Pancreas (tissue), 10 donors: ENCODE results near the gene SCYL3. TPM values are rescaled to one million over a fixed set of nuclear protein-coding genes. Genes with fewer than 3 reads are reported as not detected.

ENCODE experiments used
- ATAC-seq, 4 donors: fragments of 200-7000 bp; cut with Tn5 transposase; one replicate each; pipeline versions ENCODE4 v1.8.0 to v1.9.1; 2020; ENCODE audit warnings: mild to moderate bottlenecking in 4 of 4, moderate library complexity in 4 of 4
- DNase-seq, 6 donors: peaks; one replicate each; pipeline ENCODE4 v3.0.0-alpha.2; 2020
- FAIRE-seq: peaks from 2 replicates; lab custom pipeline; 2012; peaks lifted over from hg19 to GRCh38; lab: Jason Lieb, UNC
- H3K27ac ChIP-seq, 4 donors: fragments of 200-600 bp; sonication (generic); 1 replicate in 3 of 4; 2 replicates in 1 of 4; pipeline versions ENCODE4 v1.5.0 to v1.8.0; 2020
- H3K27me3 ChIP-seq, 4 donors: fragments of 200-600 bp; one replicate each; pipeline ENCODE4 v1.8.0; 2021
- H3K36me3 ChIP-seq, 3 donors: fragments of 200-600 bp; sonication (generic) in 1 of 3; one replicate each; pipeline versions ENCODE4 v1.5.0 to v1.8.0; 2020 to 2021
- H3K4me1 ChIP-seq, 3 donors: fragments of 200-600 bp; one replicate each; pipeline ENCODE4 v1.8.0; 2021
- H3K4me3 ChIP-seq, 4 donors: fragments of 200-600 bp; sonication (generic) in 2 of 4; one replicate each; pipeline versions ENCODE4 v1.5.0 to v1.8.0; 2020 to 2021
- H3K9me3 ChIP-seq, 4 donors: fragments of 200-600 bp; one replicate each; pipeline ENCODE4 v1.8.0; 2021
- WGBS, 2 donors: extraction: QIAGEN DNeasy Blood & Tissue Kit; methylation state at CpG; one replicate each; pipeline ENCODE4 v1.1.7; 2013; 5-methylcytosine and 5-hydroxymethylcytosine counted together
- intact Hi-C, 3 donors: fragments of 100-400 bp; cut with DNase I; formaldehyde crosslinking; loops; one replicate each; pipeline versions ENCODE4 v1.11.1 to v1.14.2; 2022
- polyA plus RNA-seq, 2 donors: library from polyadenylated mRNA; stranded (reverse); fragments of 200-250 nt; gene quantifications; one replicate each; pipeline ENCODE4 v1.2.3, GENCODE V29; 2013
- total RNA-seq, 6 donors: library from RNA; stranded (reverse); fragmentation: NEBNext Ultra II Directional in 4 of 6; extraction: Animal tissue kit (Norgen Biotek cat#: 25700) in 4 of 6; gene quantifications; one replicate each; pipeline versions ENCODE4 v1.2.1 to v1.2.4, GENCODE V29; 2021 to 2023
- TF ChIP-seq, protein P1 (sequence below), 4 donors: fragments of 200-600 bp; sonication (generic) in 3 of 4; IDR thresholded peaks; one replicate each; pipeline versions ENCODE4 v1.5.0 to v1.8.0; 2021; ENCODE audit warnings: antibody characterized with exemption in 4 of 4
- donor health status: healthy with polysubstance abuse.
- donor health status: DM: no; HTN: no; CAD: no; lungs with moderate emphysema.
- donor health status: DM: no; HTN: no; CAD: no.
- donor health status: control.
- donor health status: control.
- donor health status: Bipolar disorder and iron deficiency.
- donor health status: DM: yes; HTN: yes; CAD: no.
- donor health status: DM: no; HTN: no; CAD: no.
- donor health status: DM: no; HTN: no; CAD: no.
- donor health status: DM: yes; HTN: yes; CAD: no.

Gene SCYL3
- total and polyA plus RNA-seq, 8 donors, result 2.9 to 9.0 (median 5.2) TPM

DNA sequence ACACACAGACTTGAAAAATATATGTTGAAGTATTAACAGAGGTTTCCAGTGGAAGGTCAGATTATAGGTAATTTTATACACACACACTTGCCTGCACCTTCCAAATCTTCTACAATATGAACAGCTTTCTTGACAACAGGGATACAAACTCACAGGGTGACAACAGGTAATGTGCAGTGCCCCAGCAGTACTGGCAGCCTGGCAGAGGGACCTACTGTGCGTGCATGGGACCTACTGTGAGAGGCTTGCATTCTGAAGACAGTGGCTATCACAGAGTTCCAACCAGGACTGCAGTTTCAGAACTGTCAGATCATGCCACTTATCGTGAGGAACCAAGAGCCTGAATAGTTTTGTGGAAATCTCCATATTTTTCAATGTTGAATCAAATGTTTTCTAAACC, 3.8 kb downstream of the SCYL3 start:
- DNase-seq (no peak), ATAC-seq (no peak), FAIRE-seq (no peak)
- peaks cover 18 to 47% (median 34%) of the 10 kb centered on the region in 3 donors for H3K4me1 ChIP-seq
- H3K36me3 ChIP-seq, result peaks cover 0 to 6% (median 0%) of the 10 kb centered on the region in 3 donors
- H3K9me3 ChIP-seq, result no peaks in the 10 kb centered on the region
- no peaks in the 10 kb centered on the region for H3K27me3 ChIP-seq
- intact Hi-C loops, result no loop called here
- WGBS, 2 donors, result 88 to 91% methylated on average over 2 of the region's 2 CpGs
- H3K4me3 ChIP-seq, result no peak overlapping the region
- H3K27ac ChIP-seq, result peak overlapping the region in 1 of 4 donors; percentile 98
- TF ChIP-seq, protein P1, sequence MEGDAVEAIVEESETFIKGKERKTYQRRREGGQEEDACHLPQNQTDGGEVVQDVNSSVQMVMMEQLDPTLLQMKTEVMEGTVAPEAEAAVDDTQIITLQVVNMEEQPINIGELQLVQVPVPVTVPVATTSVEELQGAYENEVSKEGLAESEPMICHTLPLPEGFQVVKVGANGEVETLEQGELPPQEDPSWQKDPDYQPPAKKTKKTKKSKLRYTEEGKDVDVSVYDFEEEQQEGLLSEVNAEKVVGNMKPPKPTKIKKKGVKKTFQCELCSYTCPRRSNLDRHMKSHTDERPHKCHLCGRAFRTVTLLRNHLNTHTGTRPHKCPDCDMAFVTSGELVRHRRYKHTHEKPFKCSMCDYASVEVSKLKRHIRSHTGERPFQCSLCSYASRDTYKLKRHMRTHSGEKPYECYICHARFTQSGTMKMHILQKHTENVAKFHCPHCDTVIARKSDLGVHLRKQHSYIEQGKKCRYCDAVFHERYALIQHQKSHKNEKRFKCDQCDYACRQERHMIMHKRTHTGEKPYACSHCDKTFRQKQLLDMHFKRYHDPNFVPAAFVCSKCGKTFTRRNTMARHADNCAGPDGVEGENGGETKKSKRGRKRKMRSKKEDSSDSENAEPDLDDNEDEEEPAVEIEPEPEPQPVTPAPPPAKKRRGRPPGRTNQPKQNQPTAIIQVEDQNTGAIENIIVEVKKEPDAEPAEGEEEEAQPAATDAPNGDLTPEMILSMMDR (IDR thresholded peaks at IDR 0.05), result no peak

DNA sequence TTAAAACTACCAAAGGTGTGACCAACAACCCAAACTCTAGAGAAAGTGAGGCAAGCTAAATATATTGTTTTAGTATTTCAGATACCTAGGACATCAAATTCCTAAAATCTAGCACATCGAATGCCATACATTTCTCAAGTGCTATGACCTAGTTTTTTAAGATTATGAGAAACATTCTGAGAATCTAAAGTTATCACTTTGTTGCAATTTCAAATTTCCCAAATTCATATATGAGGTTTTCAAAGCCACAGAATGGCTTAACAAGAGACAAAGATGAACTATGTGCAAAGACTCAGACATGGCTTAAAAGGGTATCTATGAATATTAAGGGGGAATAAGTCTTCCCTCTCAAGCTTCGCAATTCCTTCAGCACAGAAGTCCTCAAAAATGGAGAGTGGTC, 6.8 kb downstream of the SCYL3 start:
- Histone ChIP-seq H3K4me1 (peaks cover 13 to 41% (median 33%) of the 10 kb centered on the region in 3 donors), H3K27ac (no peak overlapping the region), H3K36me3 (peaks cover 0 to 6% (median 0%) of the 10 kb centered on the region in 3 donors), H3K27me3 (no peaks in the 10 kb centered on the region), H3K4me3 (no peak overlapping the region), H3K9me3 (no peaks in the 10 kb centered on the region)
- TF ChIP-seq, protein P1 (IDR thresholded peaks at IDR 0.05), result no peak
- ATAC-seq (no peak), FAIRE-seq (no peak), DNase-seq (no peak)
- WGBS, 2 donors, result 93 to 95% methylated on average over 2 of the region's 2 CpGs
- intact Hi-C loops, result no loop called here

DNA sequence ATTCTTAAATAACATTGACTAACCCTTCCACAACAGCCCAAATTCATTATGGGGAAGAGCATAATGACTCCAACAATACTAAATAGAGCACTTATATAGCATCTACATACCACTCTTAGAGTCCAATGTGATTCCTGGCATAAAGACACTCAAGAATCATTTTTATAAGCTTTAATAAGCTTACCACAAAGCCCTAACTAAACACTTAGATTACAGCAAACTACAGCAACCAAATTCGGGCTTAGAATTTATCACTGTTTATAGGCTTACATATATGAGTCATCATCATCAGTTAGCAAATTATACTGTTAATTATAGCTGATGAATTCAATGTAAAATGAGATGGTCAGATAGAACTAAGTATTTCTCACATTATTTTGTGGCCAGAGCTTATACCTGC, 7.3 kb downstream of the SCYL3 start:
- Histone ChIP-seq H3K9me3 (no peaks in the 10 kb centered on the region), H3K4me3 (no peak overlapping the region), H3K27ac (no peak overlapping the region), H3K36me3 (peaks cover 0 to 6% (median 0%) of the 10 kb centered on the region in 3 donors), H3K27me3 (no peaks in the 10 kb centered on the region), H3K4me1 (peaks cover 11 to 38% (median 29%) of the 10 kb centered on the region in 3 donors)
- intact Hi-C loops, result no loop called here
- no peak for FAIRE-seq
- no peak for ATAC-seq
- WGBS, 2 donors, result 77% methylated on average over 1 of the region's 1 CpG
- TF ChIP-seq, protein P1 (IDR thresholded peaks at IDR 0.05), result no peak
- no peak for DNase-seq

DNA sequence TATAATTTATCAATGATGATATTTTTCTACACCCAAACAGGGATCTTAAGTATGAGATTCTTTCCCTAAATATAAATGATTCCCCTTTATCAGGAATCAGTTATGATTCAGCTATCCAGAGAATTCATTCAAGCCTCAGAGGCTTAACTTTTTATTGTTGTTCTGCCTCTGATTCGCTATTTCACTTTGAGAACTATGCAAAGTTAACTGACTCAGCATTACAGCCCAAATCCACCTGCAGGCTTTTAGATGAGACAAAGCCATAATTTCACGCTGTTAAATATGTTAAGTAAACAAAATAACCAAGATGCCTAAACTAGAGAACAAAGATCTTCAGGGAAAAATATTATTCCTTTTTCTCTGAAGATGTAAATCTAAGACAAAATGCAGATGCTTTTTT, 8.5 kb downstream of the SCYL3 start:
- TF ChIP-seq, protein P1 (IDR thresholded peaks at IDR 0.05), result no peak
- peaks cover 0 to 6% (median 0%) of the 10 kb centered on the region in 3 donors for H3K36me3 ChIP-seq
- no peaks in the 10 kb centered on the region for H3K27me3 ChIP-seq
- FAIRE-seq, result no peak
- no peaks in the 10 kb centered on the region for H3K9me3 ChIP-seq
- no peak overlapping the region for H3K27ac ChIP-seq
- ATAC-seq, result no peak
- WGBS, 2 donors, result 89 to 94% methylated on average over 2 of the region's 2 CpGs
- no peak for DNase-seq
- no peak overlapping the region for H3K4me3 ChIP-seq
- intact Hi-C loops, result no loop called here
- H3K4me1 ChIP-seq, result peaks cover 5 to 26% (median 17%) of the 10 kb centered on the region in 3 donors

DNA sequence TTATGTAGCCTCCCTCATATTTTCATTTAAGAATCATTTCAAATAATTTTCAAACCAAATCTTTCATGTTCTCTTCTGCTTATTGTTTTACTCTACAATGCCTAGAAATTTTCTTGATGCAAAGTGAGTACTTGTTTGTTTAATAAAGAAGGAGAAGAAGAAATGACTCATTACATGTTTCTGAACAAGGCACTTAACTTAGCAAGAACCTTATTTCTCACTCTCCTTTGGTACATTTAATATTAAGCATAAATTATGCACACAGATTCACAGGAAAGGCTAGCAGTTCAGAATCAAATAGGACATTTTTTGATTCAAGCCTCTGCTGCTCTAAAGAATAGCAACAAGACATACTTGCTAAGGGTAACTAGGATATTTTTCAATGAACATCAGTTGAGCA, 9.1 kb downstream of the SCYL3 start:
- intact Hi-C loops, result no loop called here
- FAIRE-seq (no peak), DNase-seq (no peak), ATAC-seq (no peak)
- no peaks in the 10 kb centered on the region for H3K9me3 ChIP-seq
- TF ChIP-seq, protein P1 (IDR thresholded peaks at IDR 0.05), result no peak
- peaks cover 0 to 21% (median 12%) of the 10 kb centered on the region in 3 donors for H3K4me1 ChIP-seq
- no peak overlapping the region for H3K27ac ChIP-seq
- no peaks in the 10 kb centered on the region for H3K27me3 ChIP-seq
- H3K4me3 ChIP-seq, result no peak overlapping the region
- peaks cover 0 to 6% (median 0%) of the 10 kb centered on the region in 3 donors for H3K36me3 ChIP-seq
